Amygdala (tissue), 56 donors: ENCODE results near the gene ASB1.

Source experiments
- DNase-seq, 56 donors: peaks; one replicate each; lab custom pipeline; 2025; lab: John Stamatoyannopoulos, UW

The ASB1 gene

GRCh38 chr2:238488347-238488826 is 61.7 kb downstream of the ASB1 start:
- DNase-seq, result no peak

DNA sequence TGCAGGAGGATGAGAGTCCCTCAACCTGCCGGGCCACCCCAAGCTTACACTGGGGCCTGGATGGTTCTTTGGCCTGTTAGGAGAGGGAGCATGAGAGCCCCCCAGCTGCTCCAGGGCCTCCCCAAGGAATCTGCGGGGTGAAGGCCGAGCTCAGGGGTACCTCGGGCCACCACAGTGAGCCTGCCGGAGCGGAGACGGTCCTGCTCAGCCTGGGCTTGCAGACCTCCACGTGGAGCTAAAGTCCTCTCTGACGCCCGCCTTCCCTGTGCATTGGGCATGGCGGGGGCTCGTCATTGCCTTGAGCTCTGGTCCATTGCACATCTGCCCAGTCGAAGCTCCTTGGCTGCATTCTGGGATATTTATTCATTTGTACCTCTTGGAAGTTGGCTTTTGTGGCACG is 62.7 kb downstream of the ASB1 start:
- no peak for DNase-seq

DNA sequence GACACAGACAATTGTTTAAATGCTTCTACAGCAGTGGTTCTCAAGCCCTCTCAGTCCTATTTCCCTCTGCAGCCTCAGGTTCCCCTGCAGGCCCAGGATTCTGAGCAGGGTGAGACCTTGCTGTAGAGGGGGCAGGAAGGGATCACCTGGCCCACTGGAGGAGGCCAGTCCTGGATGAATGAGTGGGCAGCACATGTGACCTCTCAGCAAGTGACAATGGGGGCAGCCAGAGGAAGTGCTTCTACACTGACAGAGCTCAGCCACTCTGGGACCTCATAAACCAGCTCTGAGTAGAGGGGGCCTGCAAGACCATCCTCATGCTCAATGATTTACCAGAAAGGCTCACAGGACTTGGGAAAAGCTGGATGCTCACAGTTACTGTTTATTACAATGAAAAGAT is 63.2 kb downstream of the ASB1 start:
- DNase-seq, result no peak

- DNase-seq, result no peak
These were observed 66.1 kb downstream of the ASB1 start for GRCh38 chr2:238492840-238493239.

DNA sequence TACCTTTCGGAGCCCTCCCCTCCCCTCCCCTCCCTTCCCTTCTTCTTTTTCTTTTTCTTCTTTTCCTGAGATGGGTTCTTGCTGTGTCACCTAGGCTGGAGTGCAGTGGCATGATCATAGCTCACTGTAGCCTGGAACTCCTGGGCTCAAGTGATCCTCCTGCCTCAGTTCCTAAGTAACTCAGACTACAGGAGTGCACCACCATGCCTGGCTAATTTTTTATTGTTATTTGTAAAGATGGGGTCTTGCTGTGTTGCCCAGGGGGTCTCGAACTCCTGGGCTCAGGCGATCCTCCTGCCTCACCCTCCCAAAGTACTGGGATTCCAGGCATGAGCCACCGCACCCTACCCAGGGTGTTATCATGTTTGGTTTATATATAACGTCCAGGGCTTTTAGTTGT is 66.7 kb downstream of the ASB1 start:
- DNase-seq, result no peak

GRCh38 chr2:238493880-238494572 is 67.3 kb downstream of the ASB1 start:
- DNase-seq, result no peak

GRCh38 chr2:238494573-238494961 is 67.8 kb downstream of the ASB1 start:
- DNase-seq, result no peak

DNA sequence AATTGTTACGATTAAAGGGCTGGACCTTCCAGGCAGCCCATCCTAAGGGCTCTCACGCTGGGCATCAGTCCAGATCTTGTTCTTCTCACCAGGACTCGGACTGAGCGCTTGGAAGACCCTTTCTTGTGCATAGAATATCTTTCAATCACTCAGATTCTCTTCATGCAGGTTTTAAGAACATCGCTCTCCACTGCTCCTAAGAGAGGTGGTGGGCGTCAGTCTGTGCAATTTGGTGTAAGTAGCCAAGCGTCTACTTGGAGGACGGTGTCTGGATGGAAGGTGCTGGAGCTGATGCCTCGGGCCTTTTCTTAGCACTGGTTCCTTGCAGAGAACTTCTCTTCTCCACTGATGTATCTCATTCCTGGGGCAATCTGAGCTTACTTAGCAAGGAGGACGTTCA is 68.7 kb downstream of the ASB1 start:
- DNase-seq, result no peak

DNA sequence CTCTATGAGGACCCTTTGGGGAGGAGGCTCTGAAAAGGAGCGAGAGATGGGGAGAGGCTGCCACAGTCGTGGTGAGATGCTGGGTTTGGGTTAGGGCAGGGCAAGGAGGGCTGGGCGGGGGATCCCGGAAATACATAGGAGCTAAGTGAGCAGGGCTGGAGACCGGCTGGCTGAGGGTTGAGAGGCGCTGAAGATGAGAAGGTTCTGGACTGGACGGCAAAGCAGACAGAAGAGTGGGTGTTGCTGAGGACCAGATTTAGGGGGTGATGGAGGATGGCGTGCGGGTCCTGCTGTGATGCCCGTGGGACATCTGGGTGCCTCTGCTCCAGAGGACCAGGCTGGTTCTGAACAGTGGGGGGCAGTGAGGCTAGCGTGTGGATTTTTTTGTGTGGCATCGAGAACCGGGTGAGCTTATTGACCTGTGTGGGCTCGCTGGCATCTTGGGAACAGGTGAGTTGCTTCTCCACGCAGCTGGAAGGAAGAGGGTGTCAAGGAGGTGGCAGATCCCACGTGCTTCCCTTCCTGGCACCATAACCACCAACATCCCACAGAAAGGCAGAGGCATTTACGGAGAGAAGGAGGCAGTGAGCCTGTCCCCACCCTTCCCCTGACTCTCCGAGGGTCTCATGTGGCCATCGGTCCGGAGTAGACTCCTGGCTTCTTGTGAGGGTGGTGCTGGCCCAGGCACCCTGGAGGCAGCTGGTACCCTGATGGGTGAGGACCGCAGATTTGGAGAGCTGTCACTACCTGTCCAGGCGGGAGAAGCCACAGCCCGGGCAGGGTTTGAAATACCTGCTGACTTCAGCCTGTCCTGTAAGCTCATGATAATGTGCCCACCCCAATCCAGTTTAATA is 70.3 kb downstream of the ASB1 start:
- no peak for DNase-seq

DNA sequence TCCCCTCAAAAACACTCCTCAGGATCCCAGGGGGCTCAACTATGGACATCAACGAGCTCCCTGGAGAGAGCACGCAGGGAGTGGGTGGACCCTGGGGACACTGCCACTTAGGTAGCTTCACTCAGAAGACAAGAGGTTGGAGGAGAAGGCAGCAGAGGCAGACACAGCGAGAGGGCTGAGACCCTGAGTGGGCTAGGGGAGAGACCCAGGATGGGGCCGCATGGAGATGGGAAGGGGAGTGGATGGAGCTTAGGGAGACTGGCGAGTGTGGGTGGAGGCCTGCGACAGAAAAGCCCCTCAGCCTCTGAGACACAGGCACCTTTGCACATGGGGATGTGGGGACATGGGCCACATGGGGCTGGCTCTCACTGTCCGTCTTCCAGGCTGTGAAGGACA is 70.9 kb downstream of the ASB1 start:
- DNase-seq, result no peak

GRCh38 chr2:238498188-238498587 is 71.5 kb downstream of the ASB1 start:
- no peak for DNase-seq

GRCh38 chr2:238498691-238499295 is 72.1 kb downstream of the ASB1 start:
- DNase-seq, result no peak

GRCh38 chr2:238499731-238500580 is 73.2 kb downstream of the ASB1 start:
- no peak for DNase-seq

DNA sequence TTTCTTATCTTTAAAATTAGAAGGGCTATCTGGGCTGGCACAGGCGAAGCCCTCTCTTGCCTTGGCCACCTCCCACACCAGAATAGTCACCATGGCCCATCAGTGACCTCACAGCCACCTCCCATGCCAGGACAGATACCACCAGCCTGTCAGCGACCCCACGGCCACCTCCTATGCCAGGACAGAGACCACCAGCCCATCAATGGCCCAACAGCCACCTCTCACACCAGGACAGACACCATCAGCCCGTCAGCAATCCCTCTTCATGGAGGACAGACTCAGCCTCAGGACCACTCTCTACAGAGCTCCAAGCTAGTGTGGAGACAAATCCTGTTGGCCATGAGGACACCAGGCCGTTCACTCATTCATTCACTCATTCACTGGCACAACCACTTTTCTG is 74.6 kb downstream of the ASB1 start:
- no peak for DNase-seq
